GM19324 (cell line): Measurements from ENCODE around the gene NDUFAF4.

Experiments
- ATAC-seq: cut with Tn5 transposase; IDR thresholded peaks from one replicate; pipeline ENCODE4 v1.9.1; 2021; ENCODE audit warnings: mild to moderate bottlenecking, moderate library complexity; ENCODE audit not compliant: unreplicated experiment, low FRiP score

The NDUFAF4 gene

DNA sequence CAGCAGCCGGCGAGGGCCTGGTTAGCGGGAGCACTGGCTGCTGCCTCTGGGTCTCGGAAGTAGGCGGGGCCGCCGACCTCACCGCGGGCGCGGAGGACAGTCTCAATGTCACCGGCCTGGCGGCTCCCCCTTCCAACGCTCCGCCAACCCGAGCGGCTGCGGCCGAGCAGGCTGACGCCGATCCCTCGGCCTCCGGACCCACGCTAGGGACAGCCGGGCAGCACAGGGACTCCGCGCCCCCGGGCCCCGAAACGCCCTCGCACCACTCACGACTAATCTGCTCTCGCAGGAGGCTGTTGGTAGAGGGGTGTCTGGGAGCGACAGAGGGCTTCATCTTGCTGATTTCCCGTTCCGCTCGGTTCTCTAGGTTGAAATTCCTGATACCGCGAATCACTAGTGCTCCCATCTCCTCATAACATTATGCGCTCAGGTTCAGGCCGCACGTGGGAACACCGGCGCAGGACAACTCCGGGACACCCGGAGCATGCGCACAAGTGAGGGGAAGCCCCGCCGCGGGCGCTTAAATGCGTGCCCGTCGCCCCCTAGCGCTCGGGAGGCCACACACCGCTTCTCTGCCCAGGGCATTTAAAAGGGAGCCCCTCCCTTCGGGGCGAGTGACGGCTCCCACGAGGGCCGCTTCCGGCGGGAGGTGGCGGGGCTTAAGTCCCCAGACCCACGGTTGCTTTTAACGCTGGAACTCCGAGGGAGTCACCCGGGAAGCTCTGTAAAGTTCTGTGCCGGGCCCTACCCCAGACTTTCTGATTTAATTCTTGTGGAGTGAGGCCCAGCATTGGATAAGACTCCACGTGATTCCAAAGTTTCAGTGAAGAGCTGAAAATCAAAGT is at the start of gene NDUFAF4:
TSS of gene NDUFAF4 (minus strand) at position 496 of the 845 bp plus-strand sequence. CDS start at position 406, 90 bp downstream.
- peak; percentile 93 for ATAC-seq

DNA sequence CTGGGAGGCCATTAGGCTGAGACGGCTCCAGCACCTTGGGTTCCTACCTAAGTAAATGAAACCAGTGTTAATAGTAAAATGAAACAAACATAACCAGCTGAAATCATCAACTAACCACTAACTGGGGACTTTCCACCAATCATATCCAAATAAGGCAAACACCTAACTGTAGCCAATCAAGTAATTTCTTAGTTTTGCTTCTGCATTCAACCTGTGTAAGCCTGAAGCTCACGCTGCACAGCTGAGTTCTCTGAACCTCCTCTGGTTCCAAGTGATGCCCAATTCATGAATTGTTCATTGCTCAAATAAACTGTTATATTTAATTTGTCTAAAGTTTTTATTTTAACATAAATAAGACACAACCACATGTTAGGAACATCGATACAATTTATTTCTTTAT is 49.4 kb upstream of the NDUFAF4 start:
- peak; percentile 82 for ATAC-seq

DNA sequence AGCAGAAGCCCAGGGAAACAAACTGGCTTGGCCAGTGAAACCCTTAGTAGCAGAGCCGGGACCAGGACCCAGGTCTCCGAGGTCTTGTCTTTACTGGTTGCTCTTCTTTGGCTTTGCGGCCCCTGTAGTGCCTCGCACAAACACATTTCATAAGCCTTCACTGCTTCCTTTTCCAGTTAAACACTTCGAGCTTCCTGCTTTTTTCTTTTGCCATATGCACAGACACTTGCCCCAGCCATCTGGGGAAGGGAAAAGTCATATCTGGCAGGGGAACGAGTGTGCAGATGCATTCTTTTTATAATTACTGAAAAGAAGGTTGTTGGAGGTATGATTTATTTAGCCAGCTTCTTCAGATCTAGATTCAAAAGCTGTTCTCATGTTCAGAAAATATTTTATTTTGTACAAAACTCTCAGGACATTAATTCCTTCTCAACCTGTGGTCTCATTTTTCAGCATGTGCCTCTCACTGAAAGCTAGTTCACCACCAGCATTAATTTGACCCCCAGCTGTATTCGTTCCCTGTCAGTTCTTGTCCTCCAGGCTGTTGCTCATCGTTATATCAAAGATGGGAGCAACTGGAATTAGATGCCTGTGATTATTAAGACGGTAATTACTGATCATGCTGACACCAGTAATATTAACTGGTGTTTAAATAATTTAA is 46.0 kb upstream of the NDUFAF4 start:
- no peak for ATAC-seq

DNA sequence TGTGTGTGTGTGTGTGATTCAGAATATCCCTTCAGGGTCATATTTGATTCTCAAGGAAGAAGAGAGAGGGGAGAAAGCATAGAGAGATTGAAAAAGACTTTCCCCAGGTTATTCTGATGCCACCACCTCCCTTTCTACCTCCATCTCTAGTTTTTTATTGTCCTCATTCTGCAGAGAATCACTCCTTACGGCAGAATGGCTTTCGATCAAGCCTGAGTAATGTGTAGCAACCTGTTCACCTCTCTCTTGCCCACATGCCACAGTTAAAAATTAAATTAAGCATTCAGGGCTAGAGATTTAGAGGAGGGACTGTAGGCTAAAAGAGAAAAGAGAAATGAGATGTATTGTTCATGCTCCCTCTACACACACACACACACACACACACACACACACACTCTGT is 45.0 kb upstream of the NDUFAF4 start:
- ATAC-seq: no peak

DNA sequence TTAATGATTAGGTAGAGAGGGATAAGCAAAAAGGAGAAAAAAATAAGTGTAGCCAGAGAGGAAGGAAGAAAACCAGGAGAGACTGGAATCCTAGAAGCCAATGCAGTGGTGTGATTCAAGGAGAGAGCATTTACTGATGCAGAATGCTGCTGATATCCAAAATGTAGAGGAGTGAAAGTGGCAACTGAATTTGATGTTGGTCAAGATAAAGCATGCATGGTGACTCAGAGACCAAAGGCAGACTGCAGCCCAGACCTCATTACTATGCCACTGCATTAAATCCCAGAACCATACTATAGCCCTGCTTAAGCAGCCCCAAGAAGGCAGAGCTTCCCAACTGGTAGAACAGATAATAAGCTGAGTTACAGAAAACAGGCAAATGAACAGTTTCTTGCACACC is 42.6 kb upstream of the NDUFAF4 start:
- no peak for ATAC-seq

DNA sequence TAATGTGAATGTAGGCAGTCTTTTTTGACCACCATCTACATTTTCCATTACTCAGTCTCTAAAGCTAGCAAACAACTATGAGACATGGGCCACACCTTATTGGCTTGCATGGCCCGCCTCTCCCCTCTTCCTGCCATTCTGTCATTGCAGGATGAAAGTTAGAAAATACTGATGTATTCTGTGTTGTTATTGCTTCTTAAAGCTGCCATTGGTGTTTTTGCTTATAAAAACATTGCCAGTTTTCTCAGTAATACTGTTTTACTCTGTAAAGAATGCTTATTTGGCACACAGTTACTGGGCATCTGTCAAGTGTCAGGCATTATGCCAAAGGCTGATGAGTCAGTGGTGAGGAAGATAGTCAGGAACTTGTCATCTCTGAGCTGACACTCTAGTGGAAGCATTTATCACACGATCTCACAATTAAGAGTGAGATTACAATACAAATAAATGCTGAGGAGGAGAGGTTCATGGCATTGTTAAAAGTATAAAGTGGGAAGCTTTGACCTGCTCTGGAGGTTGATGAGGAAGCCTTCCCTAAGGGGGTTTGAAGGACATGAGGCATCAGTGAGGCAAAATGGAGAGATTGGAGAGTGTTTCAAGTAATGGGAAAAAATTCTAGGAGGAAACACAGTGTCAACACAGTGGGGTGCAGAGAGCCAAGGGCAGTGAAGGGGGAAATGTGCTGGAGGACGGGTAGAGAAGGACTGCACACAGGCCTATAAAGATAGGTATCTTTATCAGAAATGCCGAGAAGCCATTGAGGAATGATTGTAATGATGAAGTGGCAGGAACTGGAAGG is 41.5 kb upstream of the NDUFAF4 start:
- ATAC-seq: no peak

DNA sequence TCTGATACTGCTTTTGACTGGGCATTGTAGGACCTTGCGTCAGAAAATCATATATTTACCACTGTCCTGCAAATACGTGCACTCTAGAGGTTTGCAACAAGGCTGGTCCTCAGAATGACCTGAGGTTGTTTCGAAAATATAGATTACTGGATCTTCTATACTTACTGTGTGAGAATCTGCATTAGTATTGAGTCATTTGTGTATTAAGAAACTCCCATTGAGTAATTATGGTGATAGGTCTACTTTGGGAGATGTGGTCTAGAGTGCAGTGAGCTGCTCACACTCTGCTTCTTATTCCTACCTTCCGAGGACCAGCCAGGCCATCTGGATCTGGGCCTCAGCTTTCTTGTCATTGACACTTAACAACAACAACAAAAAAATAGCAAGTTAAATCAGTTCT is 36.4 kb upstream of the NDUFAF4 start:
- no peak for ATAC-seq

DNA sequence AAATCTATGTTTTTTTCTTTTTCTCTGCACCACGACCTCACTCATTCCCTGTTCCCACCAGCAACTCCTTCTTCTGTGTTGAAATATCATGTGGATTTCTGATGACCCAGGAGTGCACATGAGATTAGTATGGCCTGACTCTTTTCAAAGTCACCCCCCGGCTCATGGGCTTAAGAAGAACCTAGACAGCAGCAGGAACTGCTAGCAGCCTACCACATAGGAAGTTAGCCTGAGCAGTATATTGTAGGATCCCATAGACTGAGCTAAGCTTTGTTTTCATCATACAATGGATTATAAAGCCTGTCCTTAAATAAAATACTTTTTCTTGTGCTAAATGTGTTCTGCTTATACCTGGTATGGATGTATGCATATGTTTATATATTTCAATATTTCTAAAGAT is 33.5 kb upstream of the NDUFAF4 start:
- no peak for ATAC-seq

DNA sequence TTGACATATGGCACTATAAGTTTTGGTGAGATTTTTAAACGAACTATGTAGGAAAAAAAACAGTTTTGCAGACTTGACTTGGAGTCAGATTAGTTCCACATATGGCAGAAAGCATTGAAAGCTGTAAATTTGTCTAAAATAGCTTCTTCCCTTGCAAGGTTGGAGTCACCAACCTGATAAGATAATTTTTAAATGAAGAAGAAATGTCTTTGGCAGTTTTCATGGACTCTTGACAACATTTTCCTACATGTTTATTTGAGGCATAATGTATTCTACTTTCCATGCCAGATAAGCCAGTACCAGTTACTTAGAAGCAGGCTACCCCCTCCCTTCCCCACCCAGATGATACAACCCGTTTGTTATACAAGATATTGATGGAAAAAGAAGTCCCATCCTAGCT is 32.0 kb upstream of the NDUFAF4 start:
- no peak for ATAC-seq

DNA sequence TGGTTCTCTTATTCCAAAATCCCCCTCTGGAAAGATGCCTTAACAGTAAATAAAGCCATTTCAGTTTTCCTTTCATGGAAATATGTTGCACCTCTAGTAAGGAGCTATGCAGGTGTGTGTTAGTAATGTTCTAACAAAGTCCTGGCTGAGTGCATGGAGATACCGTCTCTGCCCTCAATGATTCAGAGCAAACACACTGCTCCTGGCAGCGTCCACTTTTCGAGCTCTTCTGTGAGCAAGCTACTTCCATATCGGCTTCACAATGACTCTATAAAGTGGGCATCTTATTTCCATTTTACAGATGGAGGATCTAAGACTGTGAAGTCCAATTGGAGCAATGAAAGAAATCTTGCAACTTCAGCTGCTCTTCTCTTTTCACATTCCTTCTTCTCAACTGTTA is 30.0 kb upstream of the NDUFAF4 start:
- ATAC-seq: no peak

DNA sequence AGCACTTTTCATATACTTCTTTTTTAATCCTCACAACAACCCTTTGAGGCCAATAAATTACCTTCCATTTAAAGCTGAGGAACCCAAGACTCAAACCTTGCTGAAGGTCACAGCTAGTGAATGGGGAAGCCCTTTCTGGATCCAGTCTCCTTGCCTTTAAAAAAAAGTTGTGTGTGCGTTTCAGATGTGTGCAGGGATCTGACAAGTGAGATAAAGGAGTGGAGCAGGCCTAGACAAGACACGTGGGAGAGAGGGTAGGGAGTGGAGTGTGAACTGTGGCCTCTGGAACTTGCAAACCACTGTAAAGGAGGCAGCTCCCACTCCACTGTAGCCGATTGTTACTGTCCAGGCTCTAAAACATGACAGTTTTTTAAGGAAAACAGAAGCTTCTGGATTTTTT is 28.7 kb upstream of the NDUFAF4 start:
- ATAC-seq: no peak

DNA sequence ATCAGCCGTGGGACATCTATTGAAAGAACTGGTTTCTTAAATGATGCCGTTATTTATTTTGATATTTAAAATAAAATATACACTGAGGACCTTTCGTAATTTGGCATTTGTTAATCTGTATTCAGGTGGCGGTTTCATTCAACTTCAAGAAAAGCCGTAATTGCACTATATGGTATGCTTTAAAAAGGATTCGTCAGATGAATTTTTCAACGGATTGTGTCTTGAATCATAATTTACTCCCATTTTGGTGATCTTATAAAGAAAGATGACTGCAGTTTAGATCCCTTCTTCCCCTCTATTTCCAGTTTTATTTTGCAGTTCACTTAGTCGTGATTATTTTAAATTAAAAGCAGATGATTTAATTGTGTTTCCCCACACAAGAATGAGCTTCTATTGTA is 27.6 kb upstream of the NDUFAF4 start:
- ATAC-seq: no peak

DNA sequence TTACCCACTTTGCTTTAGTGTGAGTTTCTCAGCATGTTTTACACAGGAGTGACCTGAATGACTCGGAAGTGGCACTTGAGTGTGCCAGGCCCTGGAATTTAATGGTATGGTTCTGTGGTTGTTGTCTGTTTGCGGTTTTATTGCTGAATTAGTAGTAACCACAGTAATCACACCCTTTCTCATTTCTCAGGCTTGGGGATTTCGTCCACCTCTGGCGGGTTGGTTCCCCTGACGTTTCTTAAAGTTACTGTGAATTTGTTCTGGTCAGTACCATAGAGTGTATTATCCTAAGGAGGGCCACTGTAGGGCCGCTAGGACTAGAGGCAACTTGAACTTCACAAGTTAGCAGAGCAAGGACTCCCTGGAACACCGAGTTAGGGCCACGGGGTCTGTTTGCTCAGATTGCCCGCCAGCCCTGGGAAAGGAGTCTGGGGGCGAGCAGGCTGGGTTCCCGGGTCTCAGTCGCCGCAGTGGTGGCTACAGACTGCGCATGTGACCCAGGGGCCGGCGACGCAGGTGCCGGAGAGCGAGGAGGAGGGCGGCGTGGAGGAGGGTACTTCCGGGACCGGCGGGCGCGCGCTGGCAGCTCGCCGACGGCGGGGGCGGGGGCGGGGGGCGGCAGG is 26.3 kb upstream of the NDUFAF4 start:
- peak; percentile 92 for ATAC-seq

DNA sequence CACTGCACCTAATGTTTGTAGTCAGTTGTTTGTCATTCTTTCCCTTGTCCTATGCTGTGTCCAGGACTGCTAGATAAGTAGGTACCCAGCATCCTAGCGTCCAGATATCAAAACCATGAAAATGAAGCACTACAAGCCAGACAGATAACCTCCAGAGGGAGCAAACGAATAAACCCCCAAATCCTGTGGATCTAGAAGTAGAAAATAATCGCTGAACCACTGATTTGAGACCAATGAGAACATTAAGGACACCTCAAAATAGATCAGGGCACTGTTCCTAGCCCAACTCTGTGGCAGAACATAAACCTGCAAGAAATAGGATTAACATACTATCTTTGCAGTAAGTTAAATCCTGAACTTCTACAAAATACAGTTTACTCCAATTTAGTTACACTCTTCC is 25.7 kb upstream of the NDUFAF4 start:
- no peak for ATAC-seq

DNA sequence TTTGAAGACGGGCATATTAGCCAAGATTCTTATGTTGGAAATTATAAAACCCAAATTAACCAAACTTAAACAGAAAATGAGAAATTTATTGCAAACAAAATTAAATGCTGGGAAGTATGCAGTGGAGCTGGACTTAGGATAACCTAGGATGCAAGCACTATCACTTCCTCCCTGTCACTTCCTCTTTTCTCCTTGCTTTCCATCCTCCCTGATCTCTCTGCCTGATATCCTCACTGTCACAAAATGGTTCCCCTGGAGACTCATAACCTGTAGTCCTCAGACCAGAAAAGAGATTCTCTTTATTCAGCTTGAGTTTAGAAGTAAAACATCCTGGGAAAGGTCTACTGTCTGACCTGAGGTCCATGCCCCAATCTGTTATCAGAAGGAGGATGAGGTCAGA is 19.4 kb upstream of the NDUFAF4 start:
- ATAC-seq: no peak

DNA sequence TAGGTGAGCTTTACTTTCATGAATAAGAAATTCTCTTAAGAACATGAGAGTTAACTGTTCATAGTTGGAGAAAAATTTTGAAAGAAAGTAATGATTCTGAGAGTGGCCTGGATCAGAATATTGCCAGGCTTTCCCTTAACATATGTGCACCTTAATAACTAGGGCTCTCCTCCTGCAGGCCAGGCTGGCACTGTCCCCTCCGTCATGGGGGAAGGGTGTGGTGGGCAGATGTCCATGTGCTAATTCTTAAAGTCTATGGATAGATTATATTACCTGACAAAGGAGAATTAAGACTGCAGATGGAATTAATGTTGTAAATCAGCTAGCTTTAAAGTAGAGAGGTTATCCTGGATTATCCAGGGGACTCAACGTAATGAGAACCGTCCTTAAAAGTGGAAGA is 15.9 kb upstream of the NDUFAF4 start:
- ATAC-seq: no peak

DNA sequence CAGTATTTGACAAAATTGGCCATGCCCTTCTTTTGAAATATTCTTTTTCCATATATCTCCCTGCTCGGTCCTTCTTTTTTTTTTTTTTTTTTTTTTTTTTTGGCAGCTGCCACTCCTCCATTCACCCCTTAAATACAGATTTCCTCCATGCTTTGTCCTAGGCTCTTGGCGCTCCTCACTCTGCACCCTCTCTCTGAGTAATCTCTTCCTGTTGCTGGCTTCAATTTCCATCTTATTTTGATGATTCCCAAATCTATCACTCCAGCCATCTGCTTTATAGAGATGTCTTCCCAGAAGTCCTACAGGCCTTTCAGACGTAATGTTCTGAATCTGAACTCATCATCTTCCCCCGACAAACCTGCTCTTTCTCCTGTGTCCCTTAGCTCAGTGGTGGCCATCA is 14.1 kb upstream of the NDUFAF4 start:
- no peak for ATAC-seq

DNA sequence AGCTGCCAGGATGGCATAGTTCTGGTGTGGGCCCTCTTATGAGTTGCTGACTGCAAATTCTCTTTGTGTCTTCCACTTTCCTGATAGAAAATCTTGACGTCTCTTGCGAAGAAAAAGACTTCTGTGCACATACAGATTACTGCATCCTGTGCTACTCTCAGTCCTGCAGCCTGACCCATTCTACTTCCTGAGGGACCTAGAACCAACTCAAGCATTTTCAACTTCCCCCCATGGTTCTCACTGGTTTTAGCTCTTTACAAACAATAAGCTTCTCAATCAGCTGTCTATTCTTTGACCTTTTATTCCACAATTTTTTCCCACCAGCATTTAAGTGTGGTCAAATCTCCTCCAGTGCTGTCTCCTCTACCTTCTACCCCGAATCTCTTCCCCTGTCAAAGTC is 13.5 kb upstream of the NDUFAF4 start:
- no peak for ATAC-seq

DNA sequence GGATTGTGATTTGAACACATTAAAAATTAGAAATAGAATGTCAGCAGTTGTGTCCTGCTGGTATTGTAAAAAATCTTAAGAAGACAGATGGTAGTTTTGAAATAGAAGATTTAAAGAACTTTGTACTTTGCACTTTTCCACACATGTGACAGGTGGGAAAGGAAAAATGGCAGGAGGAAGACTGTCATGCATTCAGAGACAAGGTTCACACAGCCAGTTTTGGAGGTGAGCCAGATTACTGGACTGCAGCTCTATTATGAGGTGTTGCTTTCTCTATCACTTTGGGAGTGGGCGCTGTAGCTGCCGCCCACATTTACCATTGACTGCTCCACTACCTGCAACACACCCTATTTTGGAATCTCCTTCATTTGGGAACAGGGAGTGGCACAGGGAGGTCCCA is 12.1 kb upstream of the NDUFAF4 start:
- no peak for ATAC-seq

DNA sequence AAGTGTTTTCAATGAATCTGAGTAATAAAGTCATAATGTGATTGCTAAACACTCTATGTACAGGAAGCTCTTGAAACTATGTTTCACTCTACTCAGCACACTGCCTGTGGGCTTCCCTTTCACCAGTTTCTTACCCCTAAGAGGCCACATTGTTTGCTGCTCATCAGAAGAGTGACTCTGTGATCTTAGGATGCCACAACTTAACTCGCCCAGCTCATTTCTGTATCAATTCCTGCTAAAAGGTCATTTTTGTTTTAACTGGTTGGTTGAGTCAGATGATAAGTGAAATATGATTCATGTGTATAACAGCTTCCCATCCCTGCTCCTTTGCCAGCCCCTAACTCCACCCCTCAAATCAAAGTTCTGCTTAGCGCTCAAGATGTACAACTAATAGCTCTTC is 9.8 kb upstream of the NDUFAF4 start:
- peak; percentile 58 for ATAC-seq

DNA sequence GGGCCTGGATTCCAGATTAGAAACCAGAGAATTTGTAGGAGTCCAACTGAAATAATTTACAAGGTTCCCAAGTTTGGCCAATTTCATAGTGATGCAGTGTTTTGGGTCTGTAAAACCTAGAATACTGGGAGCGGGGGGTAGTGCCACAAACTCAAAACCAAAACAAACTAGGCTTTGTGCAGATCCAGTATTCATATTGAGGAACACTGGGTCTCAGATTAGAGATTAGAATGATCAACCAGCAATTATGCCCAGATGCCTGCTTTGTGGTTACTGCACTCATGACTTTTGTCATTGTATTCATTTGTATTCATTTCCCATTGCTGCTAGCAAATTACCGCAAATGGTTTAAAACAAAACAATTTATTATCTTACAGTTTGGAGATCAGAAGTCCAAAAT is 3.2 kb upstream of the NDUFAF4 start:
- ATAC-seq: no peak
